Progenitor cell of endocrine pancreas (in vitro differentiated cells): ENCODE data around the gene OGDH. TPM values are rescaled to one million over a fixed set of nuclear protein-coding genes. Genes with fewer than 3 reads are reported as not detected.

Experiments
- DNase-seq: peaks from one replicate; pipeline ENCODE4 v3.0.0; 2021; ENCODE audit warnings: low spot score; ENCODE audit not compliant: unreplicated experiment
- H3K27ac Mint-ChIP-seq: 2 replicates; pipeline ENCODE4 v1.8.0; 2021; ENCODE audit warnings: mild to moderate bottlenecking, moderate library complexity, mixed read lengths
- H3K27me3 Mint-ChIP-seq: 2 replicates; pipeline ENCODE4 v1.8.0; 2021; ENCODE audit warnings: mixed read lengths
- H3K36me3 Mint-ChIP-seq: 2 replicates; pipeline ENCODE4 v1.8.0; 2022; ENCODE audit warnings: mixed read lengths; ENCODE audit not compliant: insufficient read depth
- H3K4me1 Mint-ChIP-seq: 2 replicates; pipeline ENCODE4 v1.8.0; 2021; ENCODE audit warnings: low read depth, mixed read lengths
- H3K4me3 Mint-ChIP-seq: 2 replicates; pipeline ENCODE4 v1.8.0; 2021; ENCODE audit warnings: low read depth, mild to moderate bottlenecking, moderate library complexity, mixed read lengths
- H3K9me3 Mint-ChIP-seq: 2 replicates; pipeline ENCODE4 v1.8.0; 2021; ENCODE audit warnings: low read depth, mixed read lengths
- total RNA-seq: library from RNA; stranded (reverse); gene quantifications from 2 replicates; pipeline ENCODE4 v1.2.1, GENCODE V29; 2021
- TF ChIP-seq, protein P1 (sequence below): fragments of 200-600 bp; sonication (generic); IDR thresholded peaks from one replicate; pipeline ENCODE4 v1.5.0; 2021; ENCODE audit warnings: antibody characterized with exemption, mild to moderate bottlenecking; ENCODE audit not compliant: unreplicated experiment

OGDH gene
- total RNA-seq, 1 donor from 2014 or later, result 105 TPM

GRCh38 chr7:44622342-44623151, 16.1 kb downstream of the OGDH start:
- TF ChIP-seq, protein P1, sequence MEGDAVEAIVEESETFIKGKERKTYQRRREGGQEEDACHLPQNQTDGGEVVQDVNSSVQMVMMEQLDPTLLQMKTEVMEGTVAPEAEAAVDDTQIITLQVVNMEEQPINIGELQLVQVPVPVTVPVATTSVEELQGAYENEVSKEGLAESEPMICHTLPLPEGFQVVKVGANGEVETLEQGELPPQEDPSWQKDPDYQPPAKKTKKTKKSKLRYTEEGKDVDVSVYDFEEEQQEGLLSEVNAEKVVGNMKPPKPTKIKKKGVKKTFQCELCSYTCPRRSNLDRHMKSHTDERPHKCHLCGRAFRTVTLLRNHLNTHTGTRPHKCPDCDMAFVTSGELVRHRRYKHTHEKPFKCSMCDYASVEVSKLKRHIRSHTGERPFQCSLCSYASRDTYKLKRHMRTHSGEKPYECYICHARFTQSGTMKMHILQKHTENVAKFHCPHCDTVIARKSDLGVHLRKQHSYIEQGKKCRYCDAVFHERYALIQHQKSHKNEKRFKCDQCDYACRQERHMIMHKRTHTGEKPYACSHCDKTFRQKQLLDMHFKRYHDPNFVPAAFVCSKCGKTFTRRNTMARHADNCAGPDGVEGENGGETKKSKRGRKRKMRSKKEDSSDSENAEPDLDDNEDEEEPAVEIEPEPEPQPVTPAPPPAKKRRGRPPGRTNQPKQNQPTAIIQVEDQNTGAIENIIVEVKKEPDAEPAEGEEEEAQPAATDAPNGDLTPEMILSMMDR, result no peak
- Mint-ChIP-seq H3K36me3 (peaks cover 3% of the 10 kb centered on the region), H3K27ac (peak overlapping the region; percentile 3), H3K4me1 (peaks cover 23% of the 10 kb centered on the region), H3K9me3 (no peaks in the 10 kb centered on the region), H3K27me3 (no peaks in the 10 kb centered on the region), H3K4me3 (no peak overlapping the region)
- DNase-seq, result no peak

GRCh38 chr7:44624318-44624717, 17.9 kb downstream of the OGDH start:
- H3K9me3 Mint-ChIP-seq, result no peaks in the 10 kb centered on the region
- H3K27ac Mint-ChIP-seq, result no peak overlapping the region
- no peak for DNase-seq
- H3K27me3 Mint-ChIP-seq, result no peaks in the 10 kb centered on the region
- H3K36me3 Mint-ChIP-seq, result peaks cover 5% of the 10 kb centered on the region
- TF ChIP-seq, protein P1, result no peak
- peaks cover 11% of the 10 kb centered on the region for H3K4me1 Mint-ChIP-seq
- H3K4me3 Mint-ChIP-seq, result no peak overlapping the region

- TF ChIP-seq, protein P1, result no peak
- Mint-ChIP-seq H3K36me3 (peaks cover 7% of the 10 kb centered on the region), H3K27me3 (no peaks in the 10 kb centered on the region), H3K4me3 (no peak overlapping the region), H3K4me1 (peaks cover 16% of the 10 kb centered on the region), H3K9me3 (no peaks in the 10 kb centered on the region), H3K27ac (peak overlapping the region; percentile 64)
- DNase-seq, result no peak
Measured at GRCh38 chr7:44625526-44626471, 19.4 kb downstream of the OGDH start.

DNA sequence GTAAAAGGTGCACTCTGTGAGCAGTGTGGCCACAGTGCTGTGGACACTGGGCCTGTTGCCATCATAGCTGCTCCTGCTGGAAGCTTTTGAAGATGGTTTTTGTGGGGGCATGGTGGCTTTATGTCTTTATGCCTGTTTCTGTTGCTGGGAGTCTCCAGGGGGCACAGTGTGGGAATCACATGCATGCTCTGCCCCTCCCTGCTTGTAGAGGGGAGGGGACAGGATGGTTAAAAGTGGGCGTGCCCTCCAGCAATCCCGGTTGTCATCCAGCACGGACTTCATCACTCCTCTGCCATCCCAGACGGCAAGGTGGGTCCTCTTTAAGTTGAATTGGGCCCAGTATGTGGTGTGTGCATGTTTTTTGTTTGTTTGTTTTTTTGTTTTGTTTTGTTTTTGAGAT, 20.2 kb downstream of the OGDH start:
- Mint-ChIP-seq H3K4me3 (no peak overlapping the region), H3K9me3 (no peaks in the 10 kb centered on the region), H3K27ac (no peak overlapping the region), H3K36me3 (peaks cover 7% of the 10 kb centered on the region), H3K4me1 (peaks cover 19% of the 10 kb centered on the region), H3K27me3 (no peaks in the 10 kb centered on the region)
- no peak for DNase-seq
- TF ChIP-seq, protein P1, result no peak

DNA sequence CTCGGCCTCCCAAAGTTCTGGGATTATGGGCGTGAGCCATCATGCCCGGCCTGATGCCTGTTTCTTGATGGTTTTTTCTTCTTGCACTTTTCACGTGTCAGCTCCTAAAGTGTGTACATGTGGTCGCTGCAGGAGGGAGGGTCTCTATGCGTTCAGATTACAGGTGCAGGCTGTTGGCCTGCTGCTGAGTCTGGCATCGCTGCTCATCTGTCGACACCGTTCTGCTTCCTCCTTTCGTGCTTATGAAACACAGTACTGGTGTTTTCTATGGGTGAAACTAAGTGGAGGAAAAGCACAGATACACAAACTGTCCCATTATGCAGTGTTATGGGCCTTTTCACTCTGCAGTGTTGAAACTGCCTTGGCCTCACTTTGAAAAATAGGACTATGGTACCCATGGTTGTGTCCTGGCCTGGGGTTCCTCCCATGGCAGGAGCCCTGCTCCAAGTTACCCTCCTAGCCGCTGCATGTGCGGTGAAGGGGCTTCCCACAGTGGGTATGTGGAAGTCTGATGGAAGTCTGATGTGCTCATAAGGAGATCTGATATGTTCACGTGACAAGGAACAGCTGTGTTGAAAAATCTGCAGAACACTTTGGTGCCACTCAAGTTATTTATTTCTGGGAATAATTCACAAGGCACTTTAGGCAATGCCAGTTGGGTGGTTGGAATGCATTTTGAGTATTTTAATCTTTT, 23.5 kb downstream of the OGDH start:
- H3K27ac Mint-ChIP-seq, result peak overlapping the region; percentile 24
- no peak for DNase-seq
- H3K4me3 Mint-ChIP-seq, result no peak overlapping the region
- peaks cover 13% of the 10 kb centered on the region for H3K36me3 Mint-ChIP-seq
- no peaks in the 10 kb centered on the region for H3K9me3 Mint-ChIP-seq
- peaks cover 36% of the 10 kb centered on the region for H3K4me1 Mint-ChIP-seq
- H3K27me3 Mint-ChIP-seq, result no peaks in the 10 kb centered on the region
- TF ChIP-seq, protein P1, result no peak
